Parietal lobe (tissue), 1 donor: ENCODE results near the gene C1orf105. TPM values are rescaled to one million over a fixed set of nuclear protein-coding genes. Genes with fewer than 3 reads are reported as not detected.

Experiments
- total RNA-seq: library from RNA; depleted of rRNA; stranded (reverse); fragments of >200 nt; gene quantifications from one replicate; pipeline ENCODE4 v1.2.3, GENCODE V29; 2014

The C1orf105 gene, protein sequence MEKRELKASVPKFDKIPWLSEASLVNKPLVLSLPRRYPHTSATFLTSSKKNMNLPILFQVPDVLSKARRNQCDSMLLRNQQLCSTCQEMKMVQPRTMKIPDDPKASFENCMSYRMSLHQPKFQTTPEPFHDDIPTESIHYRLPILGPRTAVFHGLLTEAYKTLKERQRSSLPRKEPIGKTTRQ
- not detected for total RNA-seq

DNA sequence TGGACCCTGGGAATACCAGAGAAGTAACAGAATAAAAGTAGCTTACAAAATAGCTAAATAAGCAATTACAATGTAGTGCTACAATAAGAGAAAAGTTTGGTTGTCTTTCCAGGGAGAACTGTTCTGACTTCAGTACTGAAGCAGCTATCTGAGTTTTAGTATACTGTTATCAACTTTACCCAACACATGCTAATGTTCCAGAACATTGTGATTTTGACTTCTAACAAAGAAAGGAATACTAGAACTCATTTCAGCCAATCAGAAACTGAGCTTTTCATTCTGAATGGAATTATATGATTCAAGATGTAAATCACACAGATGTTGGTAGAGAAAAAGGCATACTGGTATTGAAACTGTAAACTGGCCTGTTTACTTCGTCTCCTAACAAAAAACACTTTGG, at the start of gene C1orf105:
TSS of gene C1orf105 (plus strand) at position 301 of the 400 bp plus-strand sequence. CDS start 201 bp downstream, outside the sequence.

DNA sequence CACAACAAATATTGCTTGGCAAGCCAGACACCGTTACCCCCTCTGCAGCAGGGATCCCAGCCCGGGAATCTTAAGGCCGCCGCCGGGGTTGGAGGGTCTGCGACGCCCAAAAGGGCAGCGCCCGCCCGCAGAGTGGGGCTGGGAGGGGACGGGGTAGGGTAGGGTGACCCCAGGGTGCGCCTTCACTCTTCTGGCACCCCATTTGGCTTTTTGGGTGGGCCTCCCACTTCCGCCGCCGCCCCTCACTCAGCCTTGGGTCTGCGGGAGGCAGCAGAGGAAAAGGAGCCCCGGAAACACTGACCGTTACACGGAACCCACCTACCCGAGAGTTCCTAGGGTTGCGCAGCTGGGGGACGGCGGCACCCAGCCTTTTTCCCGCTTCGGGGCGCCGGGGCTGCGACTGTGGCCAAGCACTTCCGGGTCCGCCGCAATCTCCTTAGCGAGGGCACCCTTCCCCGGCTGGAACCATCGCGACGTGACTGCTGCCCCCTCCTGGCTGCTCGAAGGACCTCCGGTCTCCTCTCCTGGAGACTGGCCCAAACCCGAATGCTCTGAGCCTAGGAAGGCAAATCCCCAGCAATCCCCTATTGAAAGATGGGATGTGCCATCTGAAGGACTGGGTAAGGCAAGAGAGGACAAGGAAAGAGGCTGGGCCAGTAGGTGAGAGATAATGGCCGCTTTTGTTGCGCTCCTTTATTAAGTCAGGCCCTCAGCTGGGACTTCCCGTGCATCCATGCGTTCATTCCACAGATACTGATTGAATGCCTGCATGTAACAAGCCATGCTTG, 23.4 kb downstream of the C1orf105 start, which contains the start of gene PIGC:
TSS of gene PIGC (minus strand) at position 404 of the 788 bp plus-strand sequence. CDS start 1,447 bp downstream, outside the sequence.

Other genes starting within 250 kb of the C1orf105 start
- gene PIGC, start 23.4 kb downstream of the C1orf105 start, total RNA-seq = 24.4 TPM
- 94.8 TPM for gene SUCO, start 112.5 kb downstream of the C1orf105 start, total RNA-seq
- gene FASLG, start 238.4 kb downstream of the C1orf105 start, total RNA-seq = not detected